Hematopoietic multipotent progenitor cell treated with erythropoietin and hydrocortisone succinate and interleukin-3 and kit ligand, for 6 days (in vitro differentiated cells): Measurements from ENCODE around the gene OCA2.
"Not testable (repeated sequence)": the region's sequence is repeated elsewhere in the genome, so short reads cannot be mapped to it uniquely, and the experiment has no call there.

ENCODE experiments used
- DNase-seq: peaks from one replicate; pipeline ENCODE4 v3.0.0-alpha.2; 2015

OCA2 gene

GRCh38 chr15:27797765-27798164 is 301.4 kb downstream of the OCA2 start:
- DNase-seq: no peak

- no peak for DNase-seq
Observed at GRCh38 chr15:27796405-27797320, 302.5 kb downstream of the OCA2 start.

GRCh38 chr15:27792756-27793264 is 306.3 kb downstream of the OCA2 start:
- DNase-seq: no peak

GRCh38 chr15:27790270-27790669 is 308.8 kb downstream of the OCA2 start:
- no peak for DNase-seq

GRCh38 chr15:27787931-27788330 is 311.2 kb downstream of the OCA2 start:
- DNase-seq: no peak

- no peak for DNase-seq
Observed at GRCh38 chr15:27784107-27784506, 315.0 kb downstream of the OCA2 start.

- no peak for DNase-seq
Observed at GRCh38 chr15:27783678-27784077, 315.4 kb downstream of the OCA2 start.

- DNase-seq: no peak
Observed at GRCh38 chr15:27782125-27782524, 317.0 kb downstream of the OCA2 start.

- no peak for DNase-seq
Observed at GRCh38 chr15:27776501-27776900, 322.6 kb downstream of the OCA2 start.

- no peak for DNase-seq
Observed at GRCh38 chr15:27774638-27775037, 324.5 kb downstream of the OCA2 start.

- DNase-seq: no peak
Observed at GRCh38 chr15:27774191-27774590, 324.9 kb downstream of the OCA2 start.

GRCh38 chr15:27771892-27772291 is 327.2 kb downstream of the OCA2 start:
- no peak for DNase-seq

- no peak for DNase-seq
Observed at GRCh38 chr15:27770769-27771554, 328.2 kb downstream of the OCA2 start.

GRCh38 chr15:27770086-27770607 is 329.0 kb downstream of the OCA2 start:
- DNase-seq: no peak

- no peak for DNase-seq
Observed at GRCh38 chr15:27769652-27770051, 329.5 kb downstream of the OCA2 start.

- no peak for DNase-seq
Observed at GRCh38 chr15:27768732-27769475, 330.2 kb downstream of the OCA2 start.

GRCh38 chr15:27767918-27768640 is 331.0 kb downstream of the OCA2 start:
- DNase-seq: no peak

GRCh38 chr15:27767430-27767829 is 331.7 kb downstream of the OCA2 start:
- DNase-seq: not testable (repeated sequence)

GRCh38 chr15:27764339-27764738 is 334.8 kb downstream of the OCA2 start:
- DNase-seq: no peak

GRCh38 chr15:27763514-27763913 is 335.6 kb downstream of the OCA2 start:
- DNase-seq: no peak

GRCh38 chr15:27762471-27762870 is 336.6 kb downstream of the OCA2 start:
- no peak for DNase-seq

- no peak for DNase-seq
Observed at GRCh38 chr15:27757052-27757451, 342.1 kb downstream of the OCA2 start.
